HepG2 (cell line): Measurements from ENCODE around the gene STAT5A. TPM values are rescaled to one million over a fixed set of nuclear protein-coding genes. Genes with fewer than 3 reads are reported as not detected.
A peak's percentile ranks its signal among the peaks of the same experiment; 100 is the strongest.

Source experiments
- ATAD3A ChIP-seq: sonication (generic); formaldehyde crosslinking; IDR thresholded peaks from 2 replicates; pipeline ENCODE4 v1.4.0; 2020; ENCODE audit warnings: missing genetic modification reagents
- E2F2 ChIP-seq: sonication (generic); formaldehyde crosslinking; IDR thresholded peaks from 2 replicates; pipeline ENCODE4 v1.4.0; 2020; ENCODE audit warnings: missing genetic modification reagents, borderline replicate concordance
- EED ChIP-seq: sonication (generic); formaldehyde crosslinking; IDR thresholded peaks from 2 replicates; pipeline ENCODE4 v1.5.0; 2020; ENCODE audit warnings: mild to moderate bottlenecking, missing genetic modification reagents
- FOXO1 ChIP-seq: sonication (generic); formaldehyde crosslinking; IDR thresholded peaks from 2 replicates; pipeline ENCODE4 v1.4.0; 2020; ENCODE audit warnings: missing genetic modification reagents
- JUND ChIP-seq: sonication (generic); formaldehyde crosslinking; IDR thresholded peaks from 2 replicates; pipeline ENCODE4 v1.8.0; 2022; ENCODE audit warnings: mild to moderate bottlenecking, missing genetic modification reagents
- KDM4B ChIP-seq: sonication (generic); formaldehyde crosslinking; IDR thresholded peaks from 2 replicates; pipeline ENCODE4 v1.4.0; 2020; ENCODE audit warnings: missing genetic modification reagents
- KLF12 ChIP-seq: sonication (generic); formaldehyde crosslinking; IDR thresholded peaks from 2 replicates; pipeline ENCODE4 v1.4.0; 2020; ENCODE audit warnings: missing genetic modification reagents, borderline replicate concordance
- MYNN ChIP-seq: sonication (generic); formaldehyde crosslinking; IDR thresholded peaks from 2 replicates; pipeline ENCODE4 v1.4.0; 2020; ENCODE audit warnings: mild to moderate bottlenecking, low read depth, missing genetic modification reagents
- MZF1 ChIP-seq: sonication (generic); formaldehyde crosslinking; IDR thresholded peaks from 2 replicates; pipeline ENCODE4 v1.8.1; 2023; ENCODE audit warnings: mild to moderate bottlenecking, missing genetic modification reagents, borderline replicate concordance
- NR2F1 ChIP-seq, 2 experiments: fragments of 450-650 bp in 1 of 2; formaldehyde crosslinking in 1 of 2; IDR thresholded peaks; 2 replicates each; pipeline versions ENCODE4 v1.5.0 to v1.6.1; 2016 to 2020; ENCODE audit warnings: mild to moderate bottlenecking in 1 of 2, missing compliant biosample characterization in 1 of 2, missing genetic modification reagents in 1 of 2, moderate library complexity in 1 of 2
- RFX5 ChIP-seq: IDR thresholded peaks from 2 replicates; pipeline ENCODE4 v1.6.1; 2011; ENCODE audit warnings: low read depth, low read length, improper control_type of control experiment
- RFXAP ChIP-seq: sonication (generic); formaldehyde crosslinking; IDR thresholded peaks from 2 replicates; pipeline ENCODE4 v1.4.0; 2020; ENCODE audit warnings: missing genetic modification reagents, borderline replicate concordance
- SIN3B ChIP-seq: fragments of 150-350 bp; IDR thresholded peaks from 2 replicates; pipeline ENCODE4 v1.6.1; 2014; ENCODE audit warnings: low read length
- SNAPC5 ChIP-seq: sonication (generic); formaldehyde crosslinking; IDR thresholded peaks from 2 replicates; pipeline ENCODE4 v1.8.1; 2023; ENCODE audit warnings: mild to moderate bottlenecking, missing genetic modification reagents, borderline replicate concordance
- ZBTB21 ChIP-seq: sonication (generic); formaldehyde crosslinking; IDR thresholded peaks from 2 replicates; pipeline ENCODE4 v1.4.0; 2020; ENCODE audit warnings: missing genetic modification reagents
- ZFP90 ChIP-seq: sonication (generic); formaldehyde crosslinking; IDR thresholded peaks from 2 replicates; pipeline ENCODE4 v1.8.0; 2022; ENCODE audit warnings: missing genetic modification reagents, mild to moderate bottlenecking, inconsistent platforms, borderline replicate concordance
- ZFY ChIP-seq: sonication (generic); formaldehyde crosslinking; IDR thresholded peaks from 2 replicates; pipeline ENCODE4 v1.4.0; 2020; ENCODE audit warnings: missing genetic modification reagents
- ZNF253 ChIP-seq: sonication (generic); formaldehyde crosslinking; IDR thresholded peaks from 2 replicates; pipeline ENCODE4 v1.8.0; 2022; ENCODE audit warnings: mild to moderate bottlenecking, missing genetic modification reagents, borderline replicate concordance
- ZSCAN20 ChIP-seq: sonication (generic); formaldehyde crosslinking; IDR thresholded peaks from 2 replicates; pipeline ENCODE4 v1.4.0; 2020; ENCODE audit warnings: missing genetic modification reagents, mild to moderate bottlenecking, borderline replicate concordance
- polyA plus RNA-seq, 8 experiments: library from polyadenylated mRNA; depleted of rRNA in 3 of 8; stranded (reverse) in 7 of 8; unstranded in 1 of 8; fragments of >200 nt; fragmentation: Illumina TruSeq in 4 of 8; extraction: Trizol in 4 of 8; gene quantifications; 2 replicates each; pipeline versions ENCODE4 v1.2.1 to v1.2.3, GENCODE V29; 2011 to 2016; ENCODE audit warnings: low read depth in 4 of 8, missing spikeins in 1 of 8, mixed read lengths in 1 of 8; ENCODE audit not compliant: insufficient read depth in 1 of 8
- total RNA-seq, 5 experiments: library from RNA; depleted of rRNA; stranded (reverse); fragments of >200 nt; fragmentation: Illumina TruSeq; extraction: Trizol; gene quantifications; 2 replicates each; pipeline ENCODE4 v1.2.3, GENCODE V29; 2016; ENCODE audit warnings: low read depth in 1 of 5
- TF ChIP-seq, protein P1 (sequence below): sonication (generic); formaldehyde crosslinking; IDR thresholded peaks from 2 replicates; pipeline ENCODE4 v1.4.0; 2020; ENCODE audit warnings: mild to moderate bottlenecking, missing genetic modification reagents
- TF ChIP-seq, protein P2 (sequence below): sonication (generic); formaldehyde crosslinking; IDR thresholded peaks from 2 replicates; pipeline ENCODE4 v1.5.0; 2020; ENCODE audit warnings: missing genetic modification reagents
- TF ChIP-seq, protein P3 (sequence below): sonication (generic); formaldehyde crosslinking; IDR thresholded peaks from 2 replicates; pipeline ENCODE4 v1.4.0; 2020; ENCODE audit warnings: missing genetic modification reagents; ENCODE audit errors: not compliant biosample characterization

The STAT5A gene
- total and polyA plus RNA-seq, 2 of the 13 experiments (the other 11 are each of a cell fraction or from before 2014, with no cell fraction given): 1.4 to 4.1 TPM

DNA sequence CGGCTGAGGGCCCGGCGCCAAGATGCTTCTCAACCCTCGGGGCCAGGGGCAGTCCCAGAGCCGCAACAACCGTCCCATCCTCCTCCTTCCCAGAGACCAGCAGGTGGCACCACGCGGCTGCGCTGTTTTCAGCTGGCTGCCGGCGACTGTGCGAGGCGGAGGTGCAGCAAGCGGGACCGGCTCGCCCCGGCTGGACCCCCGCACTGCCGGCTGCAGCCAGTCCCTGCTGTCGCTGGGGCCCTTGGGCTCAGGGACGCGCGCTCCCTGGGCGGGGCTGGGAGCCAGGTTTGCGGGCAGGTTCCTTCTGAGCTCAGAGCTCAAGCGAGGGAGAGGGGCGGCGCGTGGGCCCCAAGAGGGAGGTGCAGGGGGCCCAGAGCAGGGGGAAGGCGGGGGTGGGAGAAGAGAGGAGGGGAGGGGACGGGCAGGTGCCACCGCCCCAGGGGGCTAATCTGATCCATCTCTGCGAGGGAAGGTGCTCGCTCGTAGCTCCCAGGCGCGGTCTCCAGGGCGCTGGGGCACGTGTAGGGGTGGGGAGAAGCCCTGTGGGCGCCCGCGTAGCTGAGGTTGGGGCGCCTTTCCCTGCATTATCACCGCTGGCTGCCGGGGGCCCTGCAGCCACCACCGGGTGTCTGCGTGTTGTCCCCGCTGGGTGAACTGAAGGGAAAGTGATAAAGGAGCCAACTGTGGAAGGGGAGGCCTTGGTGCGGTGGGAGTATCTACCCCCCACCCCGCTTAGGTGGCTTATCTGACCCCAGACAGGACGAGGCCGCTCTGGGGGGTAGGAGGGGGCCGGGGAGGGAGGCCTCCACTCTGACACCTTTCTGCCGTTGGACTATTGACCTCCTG is 24.2 kb downstream of the STAT5A start (continued):
- TF ChIP-seq SIN3B: 0 out of 2 replicates have a peak, but pooled peaks have one; percentile 55
- TF ChIP-seq, protein P1, sequence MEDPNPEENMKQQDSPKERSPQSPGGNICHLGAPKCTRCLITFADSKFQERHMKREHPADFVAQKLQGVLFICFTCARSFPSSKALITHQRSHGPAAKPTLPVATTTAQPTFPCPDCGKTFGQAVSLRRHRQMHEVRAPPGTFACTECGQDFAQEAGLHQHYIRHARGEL: no peak
- 0 out of 2 replicates have a peak, but pooled peaks have one; percentile 53 for TF ChIP-seq ZFP90 (CRISPR knock-in tag)
- TF ChIP-seq JUND (CRISPR knock-in tag): no peak
- no peak for TF ChIP-seq ZSCAN20 (CRISPR knock-in tag)
- TF ChIP-seq SNAPC5 (CRISPR knock-in tag): no peak
- peak; percentile 43; the same call in 1 of the 2 replicates for TF ChIP-seq RFXAP (CRISPR knock-in tag)
- peak; percentile 75 for TF ChIP-seq FOXO1
- no peak for TF ChIP-seq RFX5
- TF ChIP-seq ZNF253 (CRISPR knock-in tag): no peak
- TF ChIP-seq KLF12 (CRISPR knock-in tag): peak; percentile 49; the same call in 1 of the 2 replicates
- TF ChIP-seq, protein P2, sequence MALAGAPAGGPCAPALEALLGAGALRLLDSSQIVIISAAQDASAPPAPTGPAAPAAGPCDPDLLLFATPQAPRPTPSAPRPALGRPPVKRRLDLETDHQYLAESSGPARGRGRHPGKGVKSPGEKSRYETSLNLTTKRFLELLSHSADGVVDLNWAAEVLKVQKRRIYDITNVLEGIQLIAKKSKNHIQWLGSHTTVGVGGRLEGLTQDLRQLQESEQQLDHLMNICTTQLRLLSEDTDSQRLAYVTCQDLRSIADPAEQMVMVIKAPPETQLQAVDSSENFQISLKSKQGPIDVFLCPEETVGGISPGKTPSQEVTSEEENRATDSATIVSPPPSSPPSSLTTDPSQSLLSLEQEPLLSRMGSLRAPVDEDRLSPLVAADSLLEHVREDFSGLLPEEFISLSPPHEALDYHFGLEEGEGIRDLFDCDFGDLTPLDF: no peak
- TF ChIP-seq, protein P3, sequence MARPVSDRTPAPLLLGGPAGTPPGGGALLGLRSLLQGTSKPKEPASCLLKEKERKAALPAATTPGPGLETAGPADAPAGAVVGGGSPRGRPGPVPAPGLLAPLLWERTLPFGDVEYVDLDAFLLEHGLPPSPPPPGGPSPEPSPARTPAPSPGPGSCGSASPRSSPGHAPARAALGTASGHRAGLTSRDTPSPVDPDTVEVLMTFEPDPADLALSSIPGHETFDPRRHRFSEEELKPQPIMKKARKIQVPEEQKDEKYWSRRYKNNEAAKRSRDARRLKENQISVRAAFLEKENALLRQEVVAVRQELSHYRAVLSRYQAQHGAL (CRISPR knock-in tag): peak; percentile 37
- TF ChIP-seq MYNN: no peak
- TF ChIP-seq ZFY (CRISPR knock-in tag): peak; percentile 54
- no peak for TF ChIP-seq NR2F1 (CRISPR knock-in tag; IDR thresholded peaks at IDR 0.05)
- no peak for TF ChIP-seq ZBTB21 (CRISPR knock-in tag)
- TF ChIP-seq EED (CRISPR knock-in tag): peak; percentile 36; the same call in 1 of the 2 replicates
- TF ChIP-seq ATAD3A (CRISPR knock-in tag): no peak
- TF ChIP-seq MZF1 (CRISPR knock-in tag): no peak; the same call in 1 of the 2 replicates
- TF ChIP-seq KDM4B (CRISPR knock-in tag): 0 out of 2 replicates have a peak, but pooled peaks have one; percentile 52
- TF ChIP-seq E2F2 (CRISPR knock-in tag): no peak
